Activated T-cell treated with anti-CD3 and anti-CD28 coated beads, Interleukin-2, amount 50 U/mL, for 24 hours (primary cell): Measurements from ENCODE around the gene EXOC6B.

Source experiments
- DNase-seq: peaks from one replicate; pipeline ENCODE4 v3.0.0-alpha.2; 2020
- H3K27ac Mint-ChIP-seq: 2 replicates; pipeline ENCODE4 v1.8.0; 2020; ENCODE audit warnings: mild to moderate bottlenecking, mixed read lengths
- H3K27me3 Mint-ChIP-seq: 2 replicates; pipeline ENCODE4 v1.8.0; 2020; ENCODE audit warnings: mixed read lengths
- H3K36me3 Mint-ChIP-seq: 2 replicates; pipeline ENCODE4 v1.8.0; 2020; ENCODE audit warnings: low read depth, mixed read lengths
- H3K4me1 Mint-ChIP-seq: 2 replicates; pipeline ENCODE4 v1.8.0; 2020; ENCODE audit warnings: low read depth, mixed read lengths
- H3K4me3 Mint-ChIP-seq: 2 replicates; pipeline ENCODE4 v1.8.0; 2020; ENCODE audit warnings: mild to moderate bottlenecking, moderate library complexity, mixed read lengths
- H3K9me3 Mint-ChIP-seq: 2 replicates; pipeline ENCODE4 v1.8.0; 2020; ENCODE audit warnings: mixed read lengths

The EXOC6B gene

GRCh38 chr2:72255540-72255939, 570.3 kb downstream of the EXOC6B start:
- Mint-ChIP-seq H3K27ac (no peak overlapping the region), H3K27me3 (no peaks in the 10 kb centered on the region), H3K4me1 (no peaks in the 10 kb centered on the region), H3K4me3 (no peak overlapping the region), H3K36me3 (peaks cover 4% of the 10 kb centered on the region), H3K9me3 (peaks cover 27% of the 10 kb centered on the region)
- no peak for DNase-seq

- H3K4me3 Mint-ChIP-seq: no peak overlapping the region
- H3K4me1 Mint-ChIP-seq: no peaks in the 10 kb centered on the region
- peaks cover 4% of the 10 kb centered on the region for H3K36me3 Mint-ChIP-seq
- no peak overlapping the region for H3K27ac Mint-ChIP-seq
- DNase-seq: no peak
- peaks cover 27% of the 10 kb centered on the region for H3K9me3 Mint-ChIP-seq
- no peaks in the 10 kb centered on the region for H3K27me3 Mint-ChIP-seq
Measured at GRCh38 chr2:72254831-72255451, 570.9 kb downstream of the EXOC6B start.

DNA sequence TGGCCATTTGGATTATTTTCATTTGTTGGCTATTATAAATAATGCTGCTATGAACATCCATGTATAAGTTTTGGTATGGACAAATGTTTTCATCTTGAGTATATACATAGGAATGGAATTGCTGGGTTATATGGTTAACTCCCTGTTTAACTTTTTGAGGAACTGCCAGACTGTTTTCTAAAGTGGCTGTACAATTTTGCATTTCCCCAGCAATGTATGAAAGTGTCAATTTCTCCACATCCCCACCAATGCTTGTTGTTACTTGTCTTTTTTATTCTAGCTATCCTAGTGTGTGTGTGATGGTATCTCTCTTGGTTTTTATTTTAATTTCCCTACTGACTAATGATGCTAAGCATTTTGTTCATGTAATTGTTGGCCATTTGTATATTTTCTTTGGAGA, 587.5 kb downstream of the EXOC6B start:
- no peaks in the 10 kb centered on the region for H3K9me3 Mint-ChIP-seq
- H3K27ac Mint-ChIP-seq: no peak overlapping the region
- H3K36me3 Mint-ChIP-seq: no peaks in the 10 kb centered on the region
- no peak overlapping the region for H3K4me3 Mint-ChIP-seq
- H3K4me1 Mint-ChIP-seq: peaks cover 8% of the 10 kb centered on the region
- DNase-seq: no peak
- H3K27me3 Mint-ChIP-seq: no peaks in the 10 kb centered on the region

DNA sequence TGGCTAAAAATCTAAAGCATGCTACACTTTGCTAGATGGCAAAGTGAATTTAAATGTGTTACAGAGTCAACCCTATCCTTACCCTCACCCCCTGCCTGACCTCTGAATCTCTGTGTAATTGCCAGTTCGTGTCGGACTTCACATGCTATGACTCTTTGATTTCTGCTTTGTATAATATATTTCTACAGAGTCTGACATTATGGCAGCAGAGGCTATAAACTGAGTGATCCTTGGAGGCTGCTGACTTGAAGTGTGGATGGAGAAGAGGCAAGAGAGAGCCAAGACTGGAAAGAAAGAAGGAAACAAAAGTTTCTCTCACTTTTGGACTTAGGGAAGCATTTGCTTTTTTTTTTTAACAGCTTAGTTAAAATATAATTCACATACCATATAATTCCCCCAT, 588.3 kb downstream of the EXOC6B start:
- peaks cover 8% of the 10 kb centered on the region for H3K4me1 Mint-ChIP-seq
- H3K4me3 Mint-ChIP-seq: no peak overlapping the region
- no peak overlapping the region for H3K27ac Mint-ChIP-seq
- no peaks in the 10 kb centered on the region for H3K36me3 Mint-ChIP-seq
- DNase-seq: no peak
- H3K9me3 Mint-ChIP-seq: no peaks in the 10 kb centered on the region
- H3K27me3 Mint-ChIP-seq: no peaks in the 10 kb centered on the region

DNA sequence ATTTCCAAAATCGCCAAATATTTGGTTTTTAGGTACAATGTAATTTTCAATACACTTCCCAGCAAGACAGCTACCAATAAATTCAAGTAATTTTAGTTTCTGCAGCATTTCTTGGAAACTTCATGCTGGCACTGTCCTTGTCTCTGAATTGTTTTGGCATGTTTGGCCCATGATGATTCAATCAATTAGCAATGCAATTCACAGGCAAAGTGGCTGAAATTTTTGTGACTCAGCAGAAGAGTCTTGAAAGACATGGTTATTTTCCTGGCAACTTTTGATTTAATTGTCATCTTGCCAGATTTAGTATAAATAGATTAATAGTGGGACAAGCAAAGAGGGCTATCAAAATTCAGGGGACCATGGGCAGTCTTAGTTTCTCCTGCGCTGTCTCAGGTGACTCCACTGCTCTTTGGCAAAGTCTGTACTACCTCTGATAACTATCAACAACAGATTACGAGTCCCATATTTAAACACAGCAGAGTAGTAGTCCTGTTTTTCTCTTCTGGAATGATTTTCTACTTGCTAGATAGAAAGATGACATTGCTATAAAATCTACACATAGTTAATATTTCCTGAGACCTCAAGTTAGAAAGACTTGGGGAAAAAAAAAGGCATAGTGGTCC, 589.3 kb downstream of the EXOC6B start:
- Mint-ChIP-seq H3K27ac (no peak overlapping the region), H3K36me3 (no peaks in the 10 kb centered on the region), H3K4me3 (no peak overlapping the region), H3K27me3 (no peaks in the 10 kb centered on the region), H3K4me1 (peaks cover 4% of the 10 kb centered on the region), H3K9me3 (no peaks in the 10 kb centered on the region)
- DNase-seq: no peak

- no peaks in the 10 kb centered on the region for H3K9me3 Mint-ChIP-seq
- H3K27ac Mint-ChIP-seq: no peak overlapping the region
- H3K27me3 Mint-ChIP-seq: no peaks in the 10 kb centered on the region
- DNase-seq: no peak
- H3K4me1 Mint-ChIP-seq: no peaks in the 10 kb centered on the region
- no peaks in the 10 kb centered on the region for H3K36me3 Mint-ChIP-seq
- H3K4me3 Mint-ChIP-seq: no peak overlapping the region
Measured at GRCh38 chr2:72235497-72236415, 590.1 kb downstream of the EXOC6B start.

DNA sequence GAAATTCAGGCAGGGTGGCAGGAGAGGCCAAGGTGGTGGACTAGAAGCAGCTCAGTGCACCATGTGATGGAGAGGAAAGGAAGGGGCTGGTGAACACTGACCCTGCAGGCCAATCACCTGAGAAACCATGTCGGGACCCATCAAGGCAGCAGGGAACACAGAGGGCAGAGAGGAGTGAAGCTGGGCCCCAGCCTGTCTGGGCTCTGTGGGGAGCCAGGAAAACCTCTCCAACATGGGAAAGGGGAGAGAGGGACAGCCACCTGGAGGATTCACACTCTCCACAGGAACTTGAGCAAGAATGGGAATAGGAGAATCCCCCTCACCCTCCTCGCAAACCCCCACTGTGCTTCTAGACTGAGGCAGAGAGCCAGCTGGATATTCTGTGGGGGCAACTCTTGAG, 592.6 kb downstream of the EXOC6B start:
- H3K36me3 Mint-ChIP-seq: no peaks in the 10 kb centered on the region
- peaks cover 2% of the 10 kb centered on the region for H3K9me3 Mint-ChIP-seq
- H3K4me3 Mint-ChIP-seq: no peak overlapping the region
- no peaks in the 10 kb centered on the region for H3K27me3 Mint-ChIP-seq
- H3K27ac Mint-ChIP-seq: no peak overlapping the region
- H3K4me1 Mint-ChIP-seq: no peaks in the 10 kb centered on the region
- DNase-seq: no peak

DNA sequence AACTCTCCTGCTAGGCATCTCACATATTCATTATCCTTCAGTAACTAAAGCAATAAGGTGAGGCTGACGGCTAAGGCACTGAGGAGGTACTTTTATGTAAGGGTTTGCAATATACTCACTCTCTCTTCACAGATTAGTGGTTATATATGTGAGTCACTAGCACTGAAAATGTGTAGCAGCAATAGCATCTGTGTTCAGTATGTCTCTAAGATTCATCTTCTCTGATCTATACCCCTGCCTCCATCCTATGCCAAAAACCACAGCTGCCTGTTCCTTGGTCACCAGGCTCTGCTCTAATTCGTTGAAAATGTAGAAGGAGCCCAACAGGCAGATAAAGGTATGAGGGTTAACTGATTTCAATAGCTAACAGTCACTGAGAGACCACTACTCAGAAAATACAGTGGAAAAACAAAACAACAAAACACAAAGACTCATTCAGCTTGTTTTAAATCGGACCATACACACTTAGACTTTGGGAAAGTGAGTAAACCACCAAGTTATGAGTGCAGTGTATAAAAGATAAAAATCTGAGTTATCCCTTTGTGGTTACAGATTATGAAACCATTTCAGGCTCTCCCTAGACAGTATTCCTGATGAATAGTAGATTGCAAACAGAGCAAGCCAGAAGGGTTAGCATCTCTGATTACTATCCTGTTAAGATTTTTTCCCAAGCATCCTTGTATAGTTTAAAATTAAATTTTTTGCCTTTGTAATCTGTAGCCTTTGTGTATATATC, 602.8 kb downstream of the EXOC6B start:
- Mint-ChIP-seq H3K27ac (no peak overlapping the region), H3K4me1 (no peaks in the 10 kb centered on the region)

GRCh38 chr2:72220170-72220569, 605.7 kb downstream of the EXOC6B start:
- H3K27ac Mint-ChIP-seq: no peak overlapping the region
- no peaks in the 10 kb centered on the region for H3K9me3 Mint-ChIP-seq
- H3K36me3 Mint-ChIP-seq: no peaks in the 10 kb centered on the region
- no peaks in the 10 kb centered on the region for H3K4me1 Mint-ChIP-seq
- no peak overlapping the region for H3K4me3 Mint-ChIP-seq
- no peak for DNase-seq
- H3K27me3 Mint-ChIP-seq: no peaks in the 10 kb centered on the region

More for the DNA sequence above, 602.8 kb downstream of the EXOC6B start:
- H3K4me3 Mint-ChIP-seq: no peak overlapping the region
- no peaks in the 10 kb centered on the region for H3K36me3 Mint-ChIP-seq
- no peak for DNase-seq
- no peaks in the 10 kb centered on the region for H3K9me3 Mint-ChIP-seq
- H3K27me3 Mint-ChIP-seq: no peaks in the 10 kb centered on the region

DNA sequence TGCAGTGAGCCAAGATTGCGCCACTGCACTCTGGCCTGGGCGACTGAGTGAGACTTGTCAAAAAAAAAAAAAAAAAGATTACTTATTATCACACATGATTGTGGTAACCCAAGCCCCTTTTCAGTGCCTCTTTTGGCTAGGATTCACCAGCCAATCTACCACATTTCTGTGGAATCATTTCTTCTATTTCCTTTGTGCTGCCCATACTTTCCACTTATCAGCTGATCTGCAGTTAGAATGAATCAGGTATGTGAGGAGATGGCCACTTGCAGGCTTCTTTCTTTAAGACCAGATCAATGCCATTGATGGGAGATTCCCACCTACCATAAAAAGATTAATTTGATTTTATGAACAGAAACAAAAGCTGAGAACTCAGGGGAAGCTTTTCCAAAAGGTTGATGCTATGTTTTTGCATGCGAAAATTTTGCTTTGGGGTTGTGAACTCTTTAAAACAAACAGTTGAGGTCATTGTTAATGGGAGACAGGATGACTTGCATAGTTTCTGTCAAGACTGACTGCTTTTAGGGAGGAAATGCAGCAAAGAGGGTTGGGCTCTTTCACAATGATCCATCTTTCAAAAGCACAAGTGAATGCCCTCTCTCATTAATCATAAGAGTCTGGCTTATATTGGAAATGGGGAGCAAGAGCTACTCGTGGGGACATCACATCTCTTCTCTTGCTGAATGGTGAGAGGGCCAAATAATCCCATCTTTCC, 611.2 kb downstream of the EXOC6B start:
- no peak for DNase-seq
- no peaks in the 10 kb centered on the region for H3K36me3 Mint-ChIP-seq

DNA sequence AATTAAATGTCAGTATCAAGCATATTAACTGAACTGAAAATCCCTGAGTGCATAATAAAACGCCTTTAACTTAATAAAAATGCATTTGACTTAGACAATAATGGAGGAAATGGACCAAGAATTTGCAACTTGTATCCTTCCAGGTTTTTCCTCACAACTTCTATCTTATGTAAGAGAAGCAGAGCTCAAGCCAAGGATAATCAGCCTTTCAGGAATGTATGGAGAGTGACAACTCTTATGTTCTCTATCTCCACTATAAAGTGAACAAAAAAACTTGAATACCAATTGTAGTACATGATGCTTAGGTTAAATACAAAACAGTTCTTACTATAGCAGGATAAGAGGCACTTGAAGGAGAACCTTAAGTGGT, 613.4 kb downstream of the EXOC6B start:
- DNase-seq: no peak
- H3K27ac Mint-ChIP-seq: no peak overlapping the region

More for the DNA sequence above, 611.2 kb downstream of the EXOC6B start:
- Mint-ChIP-seq H3K4me1 (no peaks in the 10 kb centered on the region), H3K27ac (no peak overlapping the region), H3K27me3 (no peaks in the 10 kb centered on the region), H3K9me3 (no peaks in the 10 kb centered on the region), H3K4me3 (no peak overlapping the region)

DNA sequence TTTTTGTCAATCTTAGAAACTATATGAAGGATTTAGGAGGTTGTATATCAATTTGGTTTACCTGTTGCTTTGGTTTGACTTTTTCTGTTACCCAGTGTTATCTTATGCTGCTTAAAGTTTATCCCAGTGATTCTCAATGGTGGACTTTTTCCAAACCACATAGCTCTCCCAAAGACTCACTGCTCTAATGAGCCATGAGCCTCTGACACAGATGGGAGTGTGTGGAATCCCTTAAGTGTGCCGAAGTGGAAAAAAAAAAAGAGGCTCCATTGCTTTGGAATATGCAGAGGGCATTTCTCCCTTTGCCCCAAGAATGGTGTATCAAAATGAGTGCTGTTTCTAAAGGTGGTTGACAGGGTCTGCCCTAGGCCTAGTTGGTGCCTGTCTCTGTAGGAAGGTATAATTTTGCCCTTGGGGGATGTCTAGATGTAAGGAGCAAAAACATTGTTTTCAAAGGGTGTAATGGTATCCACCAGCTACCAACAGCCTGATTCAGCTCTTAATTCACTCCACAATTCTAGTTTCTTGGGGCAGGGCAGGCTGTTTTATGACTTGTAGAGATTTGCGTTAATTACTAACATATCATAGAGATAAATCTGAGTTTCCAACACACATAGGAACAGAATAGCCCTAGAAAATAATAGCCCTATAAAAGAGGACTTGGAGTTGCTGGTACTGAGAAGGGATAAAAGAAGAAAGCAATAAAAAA, 613.9 kb downstream of the EXOC6B start:
- no peaks in the 10 kb centered on the region for H3K27me3 Mint-ChIP-seq
- no peaks in the 10 kb centered on the region for H3K9me3 Mint-ChIP-seq
- H3K4me1 Mint-ChIP-seq: no peaks in the 10 kb centered on the region
- no peak overlapping the region for H3K4me3 Mint-ChIP-seq
- DNase-seq: no peak
- H3K36me3 Mint-ChIP-seq: no peaks in the 10 kb centered on the region
- H3K27ac Mint-ChIP-seq: no peak overlapping the region

More for the DNA sequence above, 613.4 kb downstream of the EXOC6B start:
- no peaks in the 10 kb centered on the region for H3K4me1 Mint-ChIP-seq
- H3K36me3 Mint-ChIP-seq: no peaks in the 10 kb centered on the region
- H3K27me3 Mint-ChIP-seq: no peaks in the 10 kb centered on the region
- no peaks in the 10 kb centered on the region for H3K9me3 Mint-ChIP-seq
- H3K4me3 Mint-ChIP-seq: no peak overlapping the region

GRCh38 chr2:72211350-72211749, 614.5 kb downstream of the EXOC6B start:
- DNase-seq: no peak
- Mint-ChIP-seq H3K4me1 (no peaks in the 10 kb centered on the region), H3K27ac (no peak overlapping the region), H3K4me3 (no peak overlapping the region), H3K36me3 (no peaks in the 10 kb centered on the region), H3K27me3 (no peaks in the 10 kb centered on the region), H3K9me3 (no peaks in the 10 kb centered on the region)
